A673 (cell line): ENCODE measurements around the gene CSTA.

ENCODE experiments used
- CTCF ChIP-seq: fragments of 300-800, 200-600 bp; sonication (generic); conservative IDR thresholded peaks from 2 replicates; pipeline ENCODE4 v1.5.1; 2017; ENCODE audit warnings: low read depth, mild to moderate bottlenecking, antibody characterized with exemption, low read length, moderate library complexity, mixed read lengths
- EZH2 ChIP-seq: fragments of 200-600 bp; sonication (generic); IDR thresholded peaks from 2 replicates; pipeline ENCODE4 v1.6.1; 2017; ENCODE audit warnings: borderline replicate concordance, low read depth, mild to moderate bottlenecking, mixed read lengths, antibody characterized with exemption, low read length; ENCODE audit not compliant: poor library complexity, severe bottlenecking

DNA sequence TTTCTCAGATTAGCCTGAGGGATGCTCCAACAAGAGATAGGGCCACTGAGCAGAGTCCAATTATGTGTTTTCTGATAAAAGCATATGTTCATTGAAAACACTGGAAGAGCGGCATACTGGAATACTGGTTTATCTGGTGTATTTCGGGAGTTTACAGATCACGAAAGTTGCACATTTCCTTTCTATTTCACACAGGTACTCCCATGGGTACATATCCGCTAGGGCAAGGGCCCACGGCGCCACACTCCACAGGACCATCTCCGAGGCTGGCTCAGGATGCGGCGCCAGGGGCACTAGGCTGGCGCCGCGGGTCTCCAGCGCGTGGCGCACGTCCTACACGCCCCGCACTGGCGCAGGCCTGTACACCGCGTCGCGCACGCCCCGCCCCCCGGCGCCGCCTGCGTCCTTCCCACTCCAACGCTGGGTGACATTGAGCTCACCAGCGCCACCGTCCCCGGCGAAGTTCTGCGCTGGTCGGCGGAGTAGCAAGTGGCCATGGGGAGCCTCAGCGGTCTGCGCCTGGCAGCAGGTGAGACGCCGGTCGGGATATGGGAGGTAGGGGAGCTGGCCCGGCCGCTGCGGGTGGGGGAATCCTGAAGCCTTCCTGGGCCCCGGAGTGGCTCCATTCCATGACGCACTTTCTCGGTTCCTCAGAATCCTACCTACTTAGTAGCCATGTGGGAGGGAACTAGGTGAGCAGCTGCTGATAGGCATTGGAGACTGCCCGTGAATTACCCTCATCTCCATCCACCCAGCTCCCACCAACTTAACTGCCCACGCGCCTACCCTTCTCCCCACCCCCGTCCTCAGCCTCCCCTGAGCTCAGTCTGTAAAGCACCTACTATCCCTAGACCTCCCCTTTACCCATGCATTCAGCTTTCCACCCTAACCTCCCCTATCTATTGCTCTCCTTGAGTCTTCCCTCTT, 59.0 kb downstream of the CSTA start, which contains the start of gene FAM162A:
- TF ChIP-seq CTCF (peak; percentile 77), EZH2 (no peak)
